IMR-90 (cell line): ENCODE data around the gene STX18.

Experiments
- BHLHE40 ChIP-seq: fragments of 150-350 bp; IDR thresholded peaks from 2 replicates; pipeline ENCODE4 v1.6.1; 2016; ENCODE audit warnings: mild to moderate bottlenecking, low read depth, low read length
- CHD1 ChIP-seq: IDR thresholded peaks from 2 replicates; pipeline ENCODE4 v1.6.1; 2012; ENCODE audit warnings: low read depth, low read length, improper control_type of control experiment
- CTCF ChIP-seq: conservative IDR thresholded peaks from 2 replicates; pipeline ENCODE4 v1.5.1; 2012; ENCODE audit warnings: mild to moderate bottlenecking, low read depth, low read length, improper control_type of control experiment
- FOS ChIP-seq: fragments of 150-350 bp; IDR thresholded peaks from 2 replicates; pipeline ENCODE4 v1.6.1; 2016; ENCODE audit warnings: low read depth, low read length
- MXI1 ChIP-seq: IDR thresholded peaks from 2 replicates; pipeline ENCODE4 v1.6.1; 2012; ENCODE audit warnings: low read depth, mild to moderate bottlenecking, low read length, moderate library complexity, borderline replicate concordance
- NFE2L2 ChIP-seq: fragments of 150-350 bp; IDR thresholded peaks from 2 replicates; pipeline ENCODE4 v1.6.1; 2016; ENCODE audit warnings: low read depth, mild to moderate bottlenecking, low read length
- POLR2A ChIP-seq: IDR thresholded peaks from 2 replicates; pipeline ENCODE4 v1.6.1; 2012; ENCODE audit warnings: mild to moderate bottlenecking, low read depth, low read length
- RFX5 ChIP-seq: IDR thresholded peaks from 2 replicates; pipeline ENCODE4 v1.8.0; 2012; ENCODE audit warnings: low read depth, mild to moderate bottlenecking, low read length, moderate library complexity
- SMC3 ChIP-seq: fragments of 150-350 bp; IDR thresholded peaks from 2 replicates; pipeline ENCODE4 v1.6.1; 2016; ENCODE audit warnings: low read depth, mild to moderate bottlenecking, antibody characterized with exemption, low read length, moderate library complexity
- TF ChIP-seq, protein P1 (sequence below): fragments of 150-350 bp; IDR thresholded peaks from 2 replicates; pipeline ENCODE4 v1.6.1; 2017; ENCODE audit warnings: mild to moderate bottlenecking, antibody characterized with exemption, low read length, low read depth

DNA sequence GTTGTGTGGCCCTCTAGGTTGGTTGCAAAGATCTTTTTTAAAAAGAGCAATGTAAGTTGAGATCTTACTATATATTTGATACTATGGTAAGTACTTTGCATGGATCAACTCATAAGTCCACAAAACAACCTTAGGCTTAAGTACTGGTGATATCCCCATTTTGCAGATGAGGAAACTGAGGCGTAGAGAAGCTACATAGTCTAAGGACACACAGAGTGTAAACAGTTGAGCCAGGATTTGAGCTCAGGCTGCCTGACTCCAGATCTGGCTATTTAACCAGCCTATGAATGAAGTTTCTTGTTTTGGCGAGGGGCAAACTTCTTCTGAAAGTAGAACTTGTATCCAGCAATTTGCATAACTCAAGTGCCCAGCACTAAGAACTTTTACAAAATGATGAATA lies 38.6 kb upstream of the STX18 start:
- TF ChIP-seq CTCF, result no peak
- no peak for TF ChIP-seq RFX5
- TF ChIP-seq, protein P1, sequence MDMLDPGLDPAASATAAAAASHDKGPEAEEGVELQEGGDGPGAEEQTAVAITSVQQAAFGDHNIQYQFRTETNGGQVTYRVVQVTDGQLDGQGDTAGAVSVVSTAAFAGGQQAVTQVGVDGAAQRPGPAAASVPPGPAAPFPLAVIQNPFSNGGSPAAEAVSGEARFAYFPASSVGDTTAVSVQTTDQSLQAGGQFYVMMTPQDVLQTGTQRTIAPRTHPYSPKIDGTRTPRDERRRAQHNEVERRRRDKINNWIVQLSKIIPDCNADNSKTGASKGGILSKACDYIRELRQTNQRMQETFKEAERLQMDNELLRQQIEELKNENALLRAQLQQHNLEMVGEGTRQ, result no peak
- no peak for TF ChIP-seq SMC3
- TF ChIP-seq POLR2A, result no peak
- no peak for TF ChIP-seq BHLHE40
- no peak for TF ChIP-seq MXI1
- TF ChIP-seq FOS, result no peak
- TF ChIP-seq CHD1, result no peak
- TF ChIP-seq NFE2L2, result no peak
